Neural cell (in vitro differentiated cells): ENCODE results near the gene OLIG2.

Experiments
- EP300 ChIP-seq: fragments of 450-650 bp; conservative IDR thresholded peaks from 2 replicates; pipeline ENCODE4 v1.6.1; 2014; ENCODE audit warnings: antibody characterized with exemption, mild to moderate bottlenecking, moderate library complexity; ENCODE audit not compliant: poor library complexity, severe bottlenecking
- POLR2AphosphoS5 ChIP-seq: IDR thresholded peaks from 2 replicates; pipeline ENCODE4 v1.6.1; 2012
- TF ChIP-seq, protein P1 (sequence below): fragments of 450-650 bp; IDR thresholded peaks from 2 replicates; pipeline ENCODE4 v1.5.1; 2014; ENCODE audit warnings: antibody characterized with exemption, mild to moderate bottlenecking, moderate library complexity; ENCODE audit not compliant: poor library complexity, severe bottlenecking
- TF ChIP-seq, protein P2 (sequence below): IDR thresholded peaks from 2 replicates; pipeline ENCODE4 v1.6.1; 2012; ENCODE audit warnings: borderline replicate concordance

DNA sequence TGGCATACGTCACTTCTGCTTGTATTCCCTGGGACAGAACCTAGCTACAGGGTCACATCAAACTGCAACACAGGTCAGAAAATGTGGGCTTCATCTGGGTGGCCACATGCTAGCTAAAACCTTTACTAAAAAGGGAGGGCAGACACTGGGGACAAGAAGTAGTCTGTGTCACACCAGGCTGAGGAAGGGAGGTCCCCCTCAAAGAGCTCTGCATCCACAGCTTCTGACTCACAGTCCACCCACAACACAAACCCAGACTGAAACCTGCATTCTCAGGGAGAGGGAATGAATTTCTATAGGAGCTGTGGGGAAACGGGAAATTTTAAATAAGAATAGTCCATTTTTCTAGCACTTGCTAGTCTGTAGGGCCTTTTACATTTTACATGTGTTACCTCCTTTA lies 16.2 kb downstream of the OLIG2 start:
- TF ChIP-seq EP300 (no peak), POLR2AphosphoS5 (no peak)
- TF ChIP-seq, protein P1, sequence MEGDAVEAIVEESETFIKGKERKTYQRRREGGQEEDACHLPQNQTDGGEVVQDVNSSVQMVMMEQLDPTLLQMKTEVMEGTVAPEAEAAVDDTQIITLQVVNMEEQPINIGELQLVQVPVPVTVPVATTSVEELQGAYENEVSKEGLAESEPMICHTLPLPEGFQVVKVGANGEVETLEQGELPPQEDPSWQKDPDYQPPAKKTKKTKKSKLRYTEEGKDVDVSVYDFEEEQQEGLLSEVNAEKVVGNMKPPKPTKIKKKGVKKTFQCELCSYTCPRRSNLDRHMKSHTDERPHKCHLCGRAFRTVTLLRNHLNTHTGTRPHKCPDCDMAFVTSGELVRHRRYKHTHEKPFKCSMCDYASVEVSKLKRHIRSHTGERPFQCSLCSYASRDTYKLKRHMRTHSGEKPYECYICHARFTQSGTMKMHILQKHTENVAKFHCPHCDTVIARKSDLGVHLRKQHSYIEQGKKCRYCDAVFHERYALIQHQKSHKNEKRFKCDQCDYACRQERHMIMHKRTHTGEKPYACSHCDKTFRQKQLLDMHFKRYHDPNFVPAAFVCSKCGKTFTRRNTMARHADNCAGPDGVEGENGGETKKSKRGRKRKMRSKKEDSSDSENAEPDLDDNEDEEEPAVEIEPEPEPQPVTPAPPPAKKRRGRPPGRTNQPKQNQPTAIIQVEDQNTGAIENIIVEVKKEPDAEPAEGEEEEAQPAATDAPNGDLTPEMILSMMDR, result no peak
- TF ChIP-seq, protein P2, sequence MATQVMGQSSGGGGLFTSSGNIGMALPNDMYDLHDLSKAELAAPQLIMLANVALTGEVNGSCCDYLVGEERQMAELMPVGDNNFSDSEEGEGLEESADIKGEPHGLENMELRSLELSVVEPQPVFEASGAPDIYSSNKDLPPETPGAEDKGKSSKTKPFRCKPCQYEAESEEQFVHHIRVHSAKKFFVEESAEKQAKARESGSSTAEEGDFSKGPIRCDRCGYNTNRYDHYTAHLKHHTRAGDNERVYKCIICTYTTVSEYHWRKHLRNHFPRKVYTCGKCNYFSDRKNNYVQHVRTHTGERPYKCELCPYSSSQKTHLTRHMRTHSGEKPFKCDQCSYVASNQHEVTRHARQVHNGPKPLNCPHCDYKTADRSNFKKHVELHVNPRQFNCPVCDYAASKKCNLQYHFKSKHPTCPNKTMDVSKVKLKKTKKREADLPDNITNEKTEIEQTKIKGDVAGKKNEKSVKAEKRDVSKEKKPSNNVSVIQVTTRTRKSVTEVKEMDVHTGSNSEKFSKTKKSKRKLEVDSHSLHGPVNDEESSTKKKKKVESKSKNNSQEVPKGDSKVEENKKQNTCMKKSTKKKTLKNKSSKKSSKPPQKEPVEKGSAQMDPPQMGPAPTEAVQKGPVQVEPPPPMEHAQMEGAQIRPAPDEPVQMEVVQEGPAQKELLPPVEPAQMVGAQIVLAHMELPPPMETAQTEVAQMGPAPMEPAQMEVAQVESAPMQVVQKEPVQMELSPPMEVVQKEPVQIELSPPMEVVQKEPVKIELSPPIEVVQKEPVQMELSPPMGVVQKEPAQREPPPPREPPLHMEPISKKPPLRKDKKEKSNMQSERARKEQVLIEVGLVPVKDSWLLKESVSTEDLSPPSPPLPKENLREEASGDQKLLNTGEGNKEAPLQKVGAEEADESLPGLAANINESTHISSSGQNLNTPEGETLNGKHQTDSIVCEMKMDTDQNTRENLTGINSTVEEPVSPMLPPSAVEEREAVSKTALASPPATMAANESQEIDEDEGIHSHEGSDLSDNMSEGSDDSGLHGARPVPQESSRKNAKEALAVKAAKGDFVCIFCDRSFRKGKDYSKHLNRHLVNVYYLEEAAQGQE, result no peak
